Kidney tubule cell (primary cell): ENCODE results near the gene CBFA2T2.
"Not testable (repeated sequence)": the region's sequence is repeated elsewhere in the genome, so short reads cannot be mapped to it uniquely, and the experiment has no call there.

Experiments
- DNase-seq: peaks from one replicate; pipeline ENCODE4 v3.0.0-alpha.2; 2018; ENCODE audit warnings: low spot score

CBFA2T2 gene

GRCh38 chr20:33626190-33626589 lies 136.3 kb downstream of the CBFA2T2 start:
- DNase-seq: no peak

GRCh38 chr20:33627577-33628216 lies 137.8 kb downstream of the CBFA2T2 start:
- DNase-seq: no peak

DNA sequence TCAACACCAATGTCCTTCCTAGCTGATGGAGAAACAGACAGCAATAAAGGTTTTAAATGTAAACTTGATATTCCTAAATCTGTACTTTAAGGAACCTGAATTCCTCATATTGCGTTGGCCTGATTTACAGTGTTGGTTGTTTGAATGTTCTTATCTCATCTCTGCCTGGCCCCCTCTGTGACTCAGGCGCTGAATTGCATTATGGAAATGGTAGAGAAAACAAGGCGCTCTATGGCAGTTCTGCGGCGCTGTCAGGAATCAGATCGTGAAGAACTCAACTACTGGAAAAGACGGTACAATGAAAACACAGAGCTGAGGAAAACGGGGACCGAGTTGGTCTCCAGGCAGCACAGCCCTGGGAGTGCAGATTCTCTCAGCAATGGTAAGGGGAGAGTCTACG lies 139.6 kb downstream of the CBFA2T2 start:
- no peak for DNase-seq

GRCh38 chr20:33629979-33630378 lies 140.1 kb downstream of the CBFA2T2 start:
- no peak for DNase-seq

GRCh38 chr20:33630507-33630906 lies 140.6 kb downstream of the CBFA2T2 start:
- no peak for DNase-seq

- DNase-seq: not testable (repeated sequence)
Measured at GRCh38 chr20:33631910-33632309, 142.0 kb downstream of the CBFA2T2 start.

GRCh38 chr20:33635341-33635740 lies 145.4 kb downstream of the CBFA2T2 start:
- no peak for DNase-seq

DNA sequence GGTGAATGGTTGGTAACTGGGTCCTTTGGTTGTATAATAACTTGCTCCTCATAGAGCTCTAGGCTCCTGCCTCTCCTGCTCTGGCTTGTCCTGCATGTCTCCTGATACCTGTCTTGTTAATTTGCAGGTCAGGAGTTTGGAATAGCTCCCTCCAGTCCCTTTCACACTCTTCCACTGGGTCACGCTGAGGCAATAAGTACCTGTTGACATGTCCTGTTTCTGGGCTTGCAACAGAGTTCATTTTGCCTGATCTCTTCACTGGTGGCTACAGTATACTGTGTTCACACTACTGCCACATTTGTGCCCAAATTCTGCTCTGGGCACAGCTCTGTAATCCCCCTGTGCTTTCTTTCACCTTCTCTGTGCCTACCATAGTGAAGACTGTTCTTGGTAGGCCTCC lies 146.9 kb downstream of the CBFA2T2 start:
- DNase-seq: no peak

DNA sequence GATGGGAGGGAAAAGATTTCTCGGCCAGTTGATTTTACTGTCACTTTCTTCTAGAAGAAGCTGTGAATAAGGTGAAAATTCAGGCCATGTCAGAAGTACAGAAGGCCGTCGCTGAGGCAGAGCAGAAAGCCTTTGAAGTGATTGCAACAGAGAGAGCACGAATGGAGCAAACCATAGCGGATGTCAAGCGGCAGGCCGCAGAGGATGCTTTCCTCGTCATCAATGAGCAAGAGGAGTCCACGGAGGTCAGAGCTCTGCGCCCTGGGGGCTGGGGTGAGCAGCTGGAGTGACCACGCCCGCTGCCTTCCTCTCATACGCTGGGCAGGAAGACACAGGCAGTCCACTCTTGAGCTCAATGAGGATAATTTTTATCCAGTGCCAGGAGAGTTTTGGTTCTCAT lies 150.4 kb downstream of the CBFA2T2 start:
- no peak for DNase-seq

DNA sequence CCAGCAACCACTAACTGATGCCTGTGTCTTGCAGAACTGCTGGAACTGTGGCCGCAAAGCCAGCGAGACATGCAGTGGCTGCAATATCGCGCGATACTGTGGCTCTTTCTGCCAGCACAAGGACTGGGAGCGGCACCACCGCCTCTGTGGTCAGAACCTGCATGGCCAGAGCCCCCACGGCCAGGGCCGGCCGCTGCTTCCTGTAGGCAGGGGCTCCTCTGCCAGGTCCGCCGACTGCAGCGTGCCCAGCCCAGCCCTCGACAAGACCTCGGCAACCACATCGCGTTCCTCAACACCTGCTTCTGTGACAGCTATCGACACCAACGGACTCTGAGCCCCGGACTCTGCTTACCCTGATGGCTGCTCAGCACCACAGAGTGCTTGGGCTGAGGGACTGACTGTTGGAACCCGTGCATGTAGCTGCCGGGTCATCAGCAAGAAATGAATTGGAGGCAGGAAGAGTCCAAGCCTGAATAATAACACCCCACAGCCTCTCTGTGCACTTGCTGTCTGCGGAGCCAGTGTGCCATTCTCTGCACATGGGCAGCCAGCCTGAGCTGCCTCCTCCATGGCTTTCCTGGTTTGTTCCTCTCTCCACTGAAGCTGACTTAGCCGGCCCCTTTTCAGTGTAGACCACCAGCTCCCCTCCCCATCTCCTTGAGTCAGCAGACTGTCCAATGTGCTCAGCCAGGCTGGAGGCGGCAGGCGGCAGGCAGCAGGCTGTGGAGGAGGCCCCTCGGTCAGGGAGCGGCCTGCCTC lies 154.6 kb downstream of the CBFA2T2 start:
- DNase-seq: no peak

GRCh38 chr20:33645072-33645358 lies 155.1 kb downstream of the CBFA2T2 start:
- DNase-seq: no peak

- no peak for DNase-seq
Measured at GRCh38 chr20:33645396-33645795, 155.5 kb downstream of the CBFA2T2 start.

DNA sequence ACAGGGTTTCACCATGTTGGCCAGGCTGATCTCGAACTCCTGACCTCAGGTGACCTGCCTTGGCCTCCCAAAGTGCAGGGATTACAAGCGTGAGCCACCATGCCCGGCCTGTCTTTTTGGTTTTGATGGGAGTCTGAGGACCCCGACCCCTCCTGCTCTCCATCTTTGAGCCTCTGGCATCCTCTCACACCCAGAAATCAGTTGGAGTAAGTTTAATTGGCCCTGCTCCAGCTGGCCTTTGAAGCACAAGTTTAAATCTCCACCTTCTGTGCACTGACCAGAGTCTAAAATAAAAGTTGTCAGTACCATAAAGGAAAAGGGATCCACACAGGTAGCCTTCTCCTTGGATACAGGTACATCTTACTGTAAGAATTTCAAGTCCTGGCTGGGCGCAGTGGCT lies 156.3 kb downstream of the CBFA2T2 start:
- no peak for DNase-seq

DNA sequence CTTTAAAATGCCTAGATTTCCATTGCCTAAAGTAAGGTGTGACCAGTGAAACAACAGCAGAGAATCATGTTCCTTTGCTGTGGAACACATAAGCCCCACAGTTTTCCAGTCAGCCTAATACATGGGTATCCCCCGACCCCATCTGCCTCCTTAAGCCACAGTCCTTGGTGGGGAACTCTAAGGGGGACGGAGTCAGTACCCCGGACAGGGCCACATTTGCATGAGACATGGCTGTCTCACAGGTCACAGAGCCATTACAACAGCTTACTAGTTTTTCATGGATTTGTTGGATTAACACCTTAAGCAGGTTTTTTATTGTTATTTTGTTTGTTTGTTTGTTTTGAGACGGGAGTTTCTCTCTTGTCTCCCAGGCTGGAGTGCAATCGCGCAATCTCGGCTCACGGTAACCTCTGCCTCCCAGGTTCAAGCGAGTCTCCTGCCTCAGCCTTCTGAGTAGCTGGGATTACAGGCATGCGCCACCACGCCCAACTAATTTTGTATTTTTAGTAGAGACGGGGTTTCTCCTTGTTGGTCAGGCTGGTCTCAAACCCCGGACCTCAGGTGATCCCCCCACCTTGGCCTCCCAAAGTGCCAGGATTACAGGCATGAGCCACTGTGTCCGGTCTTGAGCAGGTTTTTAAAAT lies 157.2 kb downstream of the CBFA2T2 start:
- DNase-seq: not testable (repeated sequence)

- DNase-seq: peak; percentile 10
Measured at GRCh38 chr20:33647603-33648395, 157.9 kb downstream of the CBFA2T2 start.

DNA sequence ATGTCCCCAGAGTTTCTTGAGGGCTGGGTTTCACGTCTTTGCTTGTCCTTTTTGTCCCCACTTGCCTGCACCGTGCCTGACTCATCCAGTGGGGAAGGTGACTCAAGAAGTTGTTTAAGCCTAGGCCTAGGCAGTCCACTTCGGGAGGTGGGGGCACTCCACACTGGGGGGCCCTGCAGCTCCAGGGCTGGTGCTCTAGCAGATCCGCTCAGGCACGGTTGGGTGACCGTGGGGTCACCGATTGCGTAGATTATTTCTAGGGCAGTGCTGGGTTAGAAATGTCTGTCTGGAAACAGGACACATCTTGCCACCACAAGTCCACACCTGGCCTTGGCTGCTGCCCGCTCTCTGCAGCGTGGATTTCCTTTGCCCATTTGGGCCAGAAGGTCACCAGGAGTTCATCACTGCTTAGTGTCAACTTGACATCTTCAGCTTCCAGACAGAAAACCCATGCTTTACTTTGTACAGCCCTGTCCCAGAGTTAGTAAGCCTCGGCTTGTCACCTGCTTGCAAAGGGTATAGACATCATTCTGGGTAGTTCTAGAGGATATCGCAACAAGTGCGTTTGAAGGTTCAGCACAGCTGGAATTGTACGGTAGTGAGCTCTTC lies 158.6 kb downstream of the CBFA2T2 start:
- peak; percentile 26 for DNase-seq

DNA sequence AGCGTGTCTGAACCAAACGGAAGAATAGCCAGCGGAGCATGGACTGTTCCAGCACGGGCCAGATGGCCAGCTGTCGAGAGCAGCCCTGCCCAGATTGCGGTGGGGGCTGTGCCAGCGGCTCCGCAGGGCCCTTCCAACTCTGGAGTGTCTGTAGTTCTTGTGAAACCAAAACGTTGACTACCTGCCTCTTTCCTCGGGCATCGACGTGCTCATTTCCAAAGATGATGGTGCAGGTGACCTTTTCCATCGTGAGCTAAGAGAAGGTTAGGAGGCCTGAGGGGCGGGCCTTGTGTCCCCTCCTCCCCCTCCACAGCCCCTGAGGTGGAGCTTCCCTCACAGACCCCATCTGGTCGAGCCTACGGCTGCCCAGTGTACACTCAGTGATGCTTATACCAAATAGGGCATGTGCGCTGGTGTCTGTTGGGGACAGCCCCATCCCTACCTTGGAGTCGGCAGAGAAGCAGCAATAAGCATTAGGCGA lies 159.3 kb downstream of the CBFA2T2 start:
- DNase-seq: no peak

DNA sequence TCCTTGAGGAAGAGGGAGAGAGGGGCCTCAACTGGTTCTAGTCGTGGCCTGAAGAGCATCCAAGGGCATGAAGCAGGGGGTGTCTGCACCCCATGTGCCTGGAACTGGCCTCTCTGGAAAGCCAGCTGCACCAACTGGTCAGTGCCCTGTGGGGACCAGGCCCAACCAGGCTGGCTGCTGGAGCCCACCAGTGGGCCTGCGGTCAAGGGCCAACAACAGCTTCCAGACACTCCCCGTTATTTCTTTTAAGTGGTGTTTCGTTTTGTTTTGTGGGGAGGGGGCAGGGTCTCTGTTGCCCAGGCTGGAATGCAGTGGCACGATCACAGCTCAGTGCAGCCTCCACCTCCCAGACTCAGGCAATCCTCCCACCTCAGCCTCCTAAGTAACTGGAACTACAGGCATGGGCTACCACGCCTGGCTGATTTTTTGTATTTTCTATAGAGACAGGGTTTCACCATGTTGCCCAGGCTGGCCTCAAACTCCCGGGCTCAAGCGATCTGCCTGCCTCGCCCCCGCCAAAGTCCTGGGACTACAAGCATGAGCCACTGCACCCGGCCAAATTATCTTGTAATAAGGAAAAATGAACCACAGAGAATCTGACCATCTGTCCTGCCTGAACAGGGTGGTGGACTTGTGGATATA lies 160.3 kb downstream of the CBFA2T2 start:
- no peak for DNase-seq

DNA sequence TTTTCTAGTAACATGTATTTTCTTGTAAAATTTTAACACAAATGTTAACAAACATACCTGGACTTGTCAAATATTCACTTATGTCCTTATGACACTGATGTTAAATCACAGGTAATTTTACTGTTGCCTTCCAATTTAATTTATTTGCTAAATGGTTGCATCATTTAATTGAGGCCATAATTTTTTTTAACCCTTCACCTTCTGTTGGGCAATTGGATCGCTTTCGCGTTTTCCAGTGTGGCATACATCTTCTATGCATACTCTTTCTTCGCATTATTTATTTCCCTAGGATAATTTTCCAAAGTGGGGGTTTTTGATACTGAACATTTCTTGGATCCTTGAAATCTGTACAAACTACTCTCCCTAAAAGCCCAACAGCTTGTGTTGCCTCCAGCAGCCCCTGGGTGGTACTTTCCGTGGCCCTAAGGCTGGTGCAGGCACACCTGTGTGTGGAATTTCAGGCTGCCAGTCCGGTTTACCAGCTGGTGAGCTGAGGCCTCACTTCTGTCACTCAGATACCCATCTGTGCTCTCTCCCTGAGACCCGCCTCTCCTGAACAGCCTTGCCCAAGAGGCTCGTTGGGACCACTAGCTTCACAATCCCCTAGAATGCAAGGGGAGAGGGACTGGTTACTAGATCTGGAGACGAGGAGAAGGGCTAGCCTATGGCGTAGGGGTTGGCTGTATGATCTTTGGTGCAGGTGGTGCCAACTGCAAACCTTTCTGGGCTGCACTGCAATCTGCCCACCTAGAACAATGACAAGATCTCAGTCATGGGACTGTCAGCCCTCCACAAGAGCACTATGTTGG lies 161.1 kb downstream of the CBFA2T2 start:
- DNase-seq: no peak

GRCh38 chr20:33651562-33652048 lies 161.7 kb downstream of the CBFA2T2 start:
- DNase-seq: no peak
